SK-N-SH (cell line): ENCODE results near the gene MYRF. TPM values are rescaled to one million over a fixed set of nuclear protein-coding genes. Genes with fewer than 3 reads are reported as not detected.

Source experiments
- CTCF ChIA-PET: fragments of 300-600, 350-600 bp; formaldehyde crosslinking; extraction: SDS; loops from one replicate; lab custom pipeline; 2021; lab: Yijun Ruan, JAX
- POLR2A ChIA-PET: fragments of 350-600 bp; sonication (Branson Sonifier 250); formaldehyde crosslinking; extraction: SDS; loops from one replicate; lab custom pipeline; 2020; ENCODE audit warnings: antibody characterized with exemption, inconsistent platforms; lab: Yijun Ruan, JAX
- DNase-seq: peaks from one replicate; pipeline ENCODE4 v3.0.0; 2012
- H2AFZ ChIP-seq: fragments of 200-600 bp; sonication (generic); 2 replicates; pipeline ENCODE4 v1.8.1; 2016; ENCODE audit warnings: antibody characterized with exemption, mild to moderate bottlenecking, low read depth
- H3F3A ChIP-seq: fragments of 200-600 bp; sonication (generic); replicated peaks from 2 replicates; pipeline ENCODE3; 2016; ENCODE audit warnings: antibody characterized with exemption, mild to moderate bottlenecking; ENCODE audit not compliant: insufficient read depth
- H3K27ac ChIP-seq, 2 experiments: fragments of 200-500 bp in 1 of 2; fragments of 200-600 bp in 1 of 2; sonication (Bioruptor generic) in 1 of 2; sonication (generic), shearing (Covaris generic) in 1 of 2; 2 replicates each; pipeline versions ENCODE4 v1.5.1 to v1.6.1; 2014 to 2016; ENCODE audit warnings: low read depth in 2 of 2, inconsistent platforms in 1 of 2, low read length in 1 of 2, mild to moderate bottlenecking in 1 of 2, mixed read lengths in 1 of 2
- H3K27me3 ChIP-seq: fragments of 200-600 bp; sonication (generic), shearing (Covaris generic); 2 replicates; pipeline ENCODE4 v1.6.1; 2016; ENCODE audit warnings: mixed run types; ENCODE audit not compliant: insufficient read depth
- H3K36me3 ChIP-seq, 2 experiments: fragments of 200-500 bp in 1 of 2; fragments of 200-600 bp in 1 of 2; sonication (Bioruptor generic) in 1 of 2; sonication (generic) in 1 of 2; replicated peaks in 1 of 2; 2 replicates each; pipeline versions ENCODE3 to v1.5.1; 2014 to 2016; ENCODE audit warnings: low read length in 1 of 2, mild to moderate bottlenecking in 1 of 2; ENCODE audit not compliant: insufficient read depth in 2 of 2, control insufficient read depth in 1 of 2
- H3K4me1 ChIP-seq, 2 experiments: fragments of 200-500 bp in 1 of 2; fragments of 200-600 bp in 1 of 2; sonication (Bioruptor generic) in 1 of 2; sonication (generic), shearing (Covaris generic) in 1 of 2; 2 replicates each; pipeline versions ENCODE4 v1.5.1 to v1.6.1; 2014 to 2016; ENCODE audit warnings: low read depth in 1 of 2, low read length in 1 of 2, mixed run types in 1 of 2; ENCODE audit not compliant: insufficient read depth in 2 of 2, control insufficient read depth in 1 of 2
- H3K4me2 ChIP-seq: fragments of 200-600 bp; sonication (generic), shearing (Covaris generic); 2 replicates; pipeline ENCODE4 v1.6.1; 2017; ENCODE audit warnings: mixed run types
- H3K4me3 ChIP-seq, 2 experiments: fragments of 200-500 bp in 1 of 2; fragments of 200-600 bp in 1 of 2; sonication (Bioruptor generic) in 1 of 2; sonication (generic), shearing (Covaris generic) in 1 of 2; 2 replicates each; pipeline versions ENCODE4 v1.5.1 to v1.8.1; 2014 to 2016; ENCODE audit warnings: low read depth in 2 of 2, inconsistent platforms in 1 of 2, low read length in 1 of 2, mild to moderate bottlenecking in 1 of 2, mixed read lengths in 1 of 2, moderate library complexity in 1 of 2
- H3K79me2 ChIP-seq: fragments of 200-600 bp; sonication (generic); 2 replicates; pipeline ENCODE4 v1.8.1; 2017; ENCODE audit warnings: mild to moderate bottlenecking; ENCODE audit not compliant: insufficient read depth
- H3K9ac ChIP-seq: fragments of 200-600 bp; sonication (generic); 2 replicates; pipeline ENCODE4 v1.6.1; 2017; ENCODE audit warnings: mixed run types
- H3K9me2 ChIP-seq: fragments of 200-600 bp; sonication (generic); 2 replicates; pipeline ENCODE4 v1.6.1; 2017; ENCODE audit warnings: mixed run types
- H3K9me3 ChIP-seq: fragments of 200-600 bp; sonication (generic); 2 replicates; pipeline ENCODE4 v1.6.1; 2017; ENCODE audit warnings: mixed run types, mild to moderate bottlenecking, moderate library complexity
- H4K20me1 ChIP-seq: fragments of 200-600 bp; sonication (generic); 2 replicates; pipeline ENCODE4 v1.6.1; 2017; ENCODE audit warnings: mild to moderate bottlenecking, mixed run types; ENCODE audit not compliant: insufficient read depth
- CHD2 ChIP-seq: fragments of 150-350 bp; IDR thresholded peaks from 2 replicates; pipeline ENCODE4 v1.6.1; 2018; ENCODE audit warnings: low read length; ENCODE audit not compliant: partially characterized antibody
- CTCF ChIP-seq: fragments of 200-600 bp; sonication (generic); IDR thresholded peaks from 2 replicates; pipeline ENCODE4 v1.6.1; 2017; ENCODE audit warnings: antibody characterized with exemption, mild to moderate bottlenecking, moderate library complexity
- EZH2phosphoT487 ChIP-seq: fragments of 200-600 bp; sonication (generic); IDR thresholded peaks from 2 replicates; pipeline ENCODE4 v1.6.1; 2017; ENCODE audit warnings: low read depth, mixed run types, mild to moderate bottlenecking, antibody characterized with exemption, moderate library complexity, borderline replicate concordance
- FOSL2 ChIP-seq: IDR thresholded peaks from 2 replicates; pipeline ENCODE4 v1.4.0; 2012; ENCODE audit warnings: low read depth, mild to moderate bottlenecking, moderate library complexity, borderline replicate concordance
- GABPA ChIP-seq: IDR thresholded peaks from 2 replicates; pipeline ENCODE4 v1.4.0; 2012; ENCODE audit warnings: low read depth, mild to moderate bottlenecking
- GATA2 ChIP-seq: sonication (generic); formaldehyde crosslinking; IDR thresholded peaks from 2 replicates; pipeline ENCODE4 v1.5.0; 2020; ENCODE audit warnings: mild to moderate bottlenecking, missing genetic modification reagents
- MEF2A ChIP-seq: IDR thresholded peaks from 2 replicates; pipeline ENCODE4 v1.4.0; 2012; ENCODE audit warnings: low read depth, borderline replicate concordance
- NFIC ChIP-seq: IDR thresholded peaks from 2 replicates; pipeline ENCODE4 v1.4.0; 2012; ENCODE audit warnings: borderline replicate concordance
- NRF1 ChIP-seq: IDR thresholded peaks from 2 replicates; pipeline ENCODE4 v1.6.1; 2012; ENCODE audit warnings: low read depth, mild to moderate bottlenecking, low read length
- PBX3 ChIP-seq: IDR thresholded peaks from 2 replicates; pipeline ENCODE4; 2012
- POLR2AphosphoS5 ChIP-seq: IDR thresholded peaks from 2 replicates; pipeline ENCODE4 v1.6.1; 2012; ENCODE audit warnings: low read depth, low read length
- RAD21 ChIP-seq: IDR thresholded peaks from 2 replicates; pipeline ENCODE4 v1.6.1; 2012; ENCODE audit warnings: mild to moderate bottlenecking, low read length
- RCOR1 ChIP-seq: fragments of 150-350 bp; IDR thresholded peaks from 2 replicates; pipeline ENCODE4 v1.6.1; 2017; ENCODE audit warnings: antibody characterized with exemption, low read length
- TAF1 ChIP-seq: IDR thresholded peaks from 2 replicates; pipeline ENCODE4 v1.6.1; 2012; ENCODE audit warnings: low read depth, mild to moderate bottlenecking, low read length, moderate library complexity, borderline replicate concordance
- TEAD4 ChIP-seq: IDR thresholded peaks from 2 replicates; pipeline ENCODE4 v1.4.0; 2012; ENCODE audit warnings: mild to moderate bottlenecking, borderline replicate concordance; ENCODE audit not compliant: insufficient read depth
- ZBTB33 ChIP-seq: IDR thresholded peaks from 2 replicates; pipeline ENCODE4 v1.4.0; 2012; ENCODE audit warnings: low read depth, borderline replicate concordance
- WGBS: methylation state at CpG from one replicate; pipeline ENCODE4 v1.1.6; 2017; ENCODE audit warnings: low lambda C conversion rate; 5-methylcytosine and 5-hydroxymethylcytosine counted together
- polyA plus RNA-seq, 3 experiments: library from polyadenylated mRNA; depleted of rRNA; stranded (reverse); fragments of >200 nt; gene quantifications; 2 replicates each; pipeline ENCODE4 v1.2.3, GENCODE V29; 2012
- TF ChIP-seq, protein P1 (sequence below): fragments of 150-350 bp; IDR thresholded peaks from 2 replicates; pipeline ENCODE4 v1.6.1; 2016; ENCODE audit warnings: mild to moderate bottlenecking, low read depth, low read length
- TF ChIP-seq, protein P2 (sequence below): IDR thresholded peaks from 2 replicates; pipeline ENCODE4 v1.4.0; 2012; ENCODE audit warnings: low read depth, borderline replicate concordance

MYRF gene
- polyA plus RNA-seq, 1 of the 3 experiments (the other 2 are of a cell fraction), result 2.8 TPM

DNA sequence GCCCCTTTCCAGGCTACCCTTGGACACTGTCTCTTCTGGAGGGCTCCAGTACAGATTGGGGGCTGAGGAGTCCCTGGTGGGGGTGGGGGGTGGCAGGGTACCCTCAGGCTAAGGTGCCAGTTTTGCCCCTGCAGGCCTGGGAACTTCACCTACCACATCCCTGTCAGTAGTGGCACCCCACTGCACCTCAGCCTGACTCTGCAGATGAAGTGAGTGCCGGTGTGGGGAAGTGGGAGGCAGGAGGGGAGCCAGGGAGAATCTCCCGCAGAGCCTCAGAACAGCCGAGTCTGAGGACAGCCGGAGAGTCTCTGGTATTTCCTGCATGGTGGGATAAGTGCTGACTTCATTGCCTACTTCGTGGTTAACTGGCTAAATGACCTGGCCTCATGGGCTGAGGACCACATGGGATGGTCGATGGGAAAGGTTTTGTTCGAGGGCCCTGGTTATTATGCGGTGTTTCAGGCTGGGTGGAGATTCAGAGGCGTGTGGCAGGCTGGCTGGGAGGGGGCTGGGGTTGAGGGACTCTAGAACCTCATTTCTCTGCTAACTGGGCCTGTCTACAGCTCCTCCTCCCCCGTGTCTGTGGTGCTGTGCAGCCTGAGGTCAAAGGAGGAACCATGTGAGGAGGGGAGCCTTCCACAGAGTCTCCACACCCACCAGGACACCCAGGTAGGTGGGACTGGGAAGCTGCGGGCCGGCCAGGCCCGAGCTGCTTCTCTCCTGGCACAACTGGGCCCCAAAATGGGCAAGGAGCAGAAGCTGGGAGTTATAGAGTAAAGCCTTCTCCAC, 31.5 kb downstream of the MYRF start:
- Histone ChIP-seq H2AFZ (no peak overlapping the region), H3K9me2 (no peaks in the 10 kb centered on the region), H3K79me2 (no peaks in the 10 kb centered on the region), H3F3A (peaks cover 5% of the 10 kb centered on the region), H3K27me3 (no peaks in the 10 kb centered on the region), H3K36me3 (peaks cover 6 to 48% of the 10 kb centered on the region in 2 experiments), H3K9me3 (no peaks in the 10 kb centered on the region), H4K20me1 (no peaks in the 10 kb centered on the region), H3K4me1 (peaks cover 0 to 31% of the 10 kb centered on the region in 2 experiments; a peak in 1 of 4 replicates), H3K27ac (no peak overlapping the region), H3K4me2 (no peak overlapping the region), H3K9ac (no peak overlapping the region), H3K4me3 (no peak overlapping the region)
- 74% methylated on average over 13 of the region's 13 CpGs for WGBS
- ChIA-PET POLR2A (no interaction called here), CTCF (interaction anchor here (1.1 to 12.0 kb wide), 4 partner anchors 9 to 50 kb away, joined by 3 to 285 read pairs (median 38); no protein-coding TSS in a partner anchor)
- TF ChIP-seq TEAD4, result no peak
- no peak for TF ChIP-seq PBX3
- TF ChIP-seq TAF1, result no peak
- no peak for TF ChIP-seq RCOR1
- TF ChIP-seq POLR2AphosphoS5, result no peak
- no peak for TF ChIP-seq MEF2A
- TF ChIP-seq GATA2 (CRISPR knock-in tag), result no peak
- TF ChIP-seq RAD21, result no peak
- no peak for TF ChIP-seq NFIC
- TF ChIP-seq NRF1, result no peak
- no peak for TF ChIP-seq EZH2phosphoT487
- TF ChIP-seq, protein P1, sequence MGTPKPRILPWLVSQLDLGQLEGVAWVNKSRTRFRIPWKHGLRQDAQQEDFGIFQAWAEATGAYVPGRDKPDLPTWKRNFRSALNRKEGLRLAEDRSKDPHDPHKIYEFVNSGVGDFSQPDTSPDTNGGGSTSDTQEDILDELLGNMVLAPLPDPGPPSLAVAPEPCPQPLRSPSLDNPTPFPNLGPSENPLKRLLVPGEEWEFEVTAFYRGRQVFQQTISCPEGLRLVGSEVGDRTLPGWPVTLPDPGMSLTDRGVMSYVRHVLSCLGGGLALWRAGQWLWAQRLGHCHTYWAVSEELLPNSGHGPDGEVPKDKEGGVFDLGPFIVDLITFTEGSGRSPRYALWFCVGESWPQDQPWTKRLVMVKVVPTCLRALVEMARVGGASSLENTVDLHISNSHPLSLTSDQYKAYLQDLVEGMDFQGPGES, result no peak
- TF ChIP-seq CTCF, result no peak
- TF ChIP-seq CHD2, result no peak
- TF ChIP-seq, protein P2, sequence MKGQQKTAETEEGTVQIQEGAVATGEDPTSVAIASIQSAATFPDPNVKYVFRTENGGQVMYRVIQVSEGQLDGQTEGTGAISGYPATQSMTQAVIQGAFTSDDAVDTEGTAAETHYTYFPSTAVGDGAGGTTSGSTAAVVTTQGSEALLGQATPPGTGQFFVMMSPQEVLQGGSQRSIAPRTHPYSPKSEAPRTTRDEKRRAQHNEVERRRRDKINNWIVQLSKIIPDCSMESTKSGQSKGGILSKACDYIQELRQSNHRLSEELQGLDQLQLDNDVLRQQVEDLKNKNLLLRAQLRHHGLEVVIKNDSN, result no peak
- TF ChIP-seq GABPA, result no peak
- TF ChIP-seq FOSL2, result no peak
- TF ChIP-seq ZBTB33, result no peak
- no peak for DNase-seq
